Common myeloid progenitor, CD34-positive (primary cell): ENCODE data around the gene BCAP29.

Experiments
- CTCF ChIA-PET: fragments of 350-600 bp; sonication (Branson Sonifier 250); formaldehyde crosslinking; loops from one replicate; lab custom pipeline; 2021; ENCODE audit warnings: antibody characterized with exemption; lab: Charles Lee
- POLR2A ChIA-PET: fragments of 350-600 bp; sonication (Branson Sonifier 250); formaldehyde crosslinking; loops from one replicate; lab custom pipeline; 2021; ENCODE audit warnings: antibody characterized with exemption; lab: Charles Lee
- DNase-seq, 3 donors: peaks; one replicate each; pipeline versions ENCODE4 v3.0.0 to v3.0.0-alpha.2; 2013
- H3K27ac ChIP-seq, 2 experiments: 1 replicate in 1 of 2; 2 replicates in 1 of 2; pipeline ENCODE4 v1.7.0; 2013; ENCODE audit warnings: inconsistent platforms in 2 of 2, low read length in 2 of 2, mild to moderate bottlenecking in 2 of 2, low read depth in 1 of 2, moderate library complexity in 1 of 2; ENCODE audit not compliant: severe bottlenecking in 2 of 2, insufficient read depth in 1 of 2, poor library complexity in 1 of 2
- H3K27me3 ChIP-seq, 5 experiments: replicated peaks in 2 of 5; 1 replicate in 3 of 5; 2 replicates in 2 of 5; pipeline versions ENCODE4 v1.6.1 to v1.7.0; 2013; ENCODE audit warnings: low read length in 4 of 5, mild to moderate bottlenecking in 2 of 5, moderate library complexity in 2 of 5, inconsistent platforms in 1 of 5; ENCODE audit not compliant: insufficient read depth in 5 of 5, control insufficient read depth in 4 of 5
- H3K36me3 ChIP-seq, 4 experiments: 1 replicate in 2 of 4; 2 replicates in 2 of 4; pipeline versions ENCODE4 v1.6.1 to v1.7.0; 2013; ENCODE audit warnings: low read length in 3 of 4, control low read depth in 1 of 4, mild to moderate bottlenecking in 1 of 4; ENCODE audit not compliant: control insufficient read depth in 4 of 4, insufficient read depth in 4 of 4
- H3K4me1 ChIP-seq, 4 experiments: 1 replicate in 3 of 4; 2 replicates in 1 of 4; pipeline versions ENCODE4 v1.6.1 to v1.7.1; 2013; ENCODE audit warnings: low read length in 3 of 4, mild to moderate bottlenecking in 3 of 4, control low read depth in 1 of 4, inconsistent platforms in 1 of 4, moderate library complexity in 1 of 4; ENCODE audit not compliant: control insufficient read depth in 4 of 4, insufficient read depth in 4 of 4; ENCODE audit errors: control extremely low read depth in 1 of 4
- H3K4me3 ChIP-seq, 7 experiments: 1 replicate in 4 of 7; 2 replicates in 3 of 7; pipeline versions ENCODE4 v1.5.1 to v1.7.0; 2013; ENCODE audit warnings: mild to moderate bottlenecking in 7 of 7, low read length in 6 of 7, moderate library complexity in 6 of 7, inconsistent platforms in 2 of 7, low read depth in 2 of 7, control low read depth in 1 of 7; ENCODE audit not compliant: insufficient read depth in 4 of 7, control insufficient read depth in 1 of 7; ENCODE audit errors: extremely low read depth in 1 of 7
- H3K9me3 ChIP-seq, 5 experiments: 1 replicate in 4 of 5; 2 replicates in 1 of 5; pipeline versions ENCODE4 v1.6.1 to v1.7.1; 2013; ENCODE audit warnings: low read length in 4 of 5, mild to moderate bottlenecking in 2 of 5, inconsistent platforms in 1 of 5, low read depth in 1 of 5, moderate library complexity in 1 of 5; ENCODE audit not compliant: control insufficient read depth in 4 of 5, insufficient read depth in 2 of 5; ENCODE audit errors: control extremely low read depth in 1 of 5
- WGBS: methylation state at CpG from one replicate; pipeline ENCODE4 v1.1.5; 2013; ENCODE audit not compliant: insufficient coverage; 5-methylcytosine and 5-hydroxymethylcytosine counted together

Gene BCAP29

GRCh38 chr7:107615910-107616680 lies 36.0 kb downstream of the BCAP29 start:
- Histone ChIP-seq H3K9me3 (no peaks in the 10 kb centered on the region), H3K4me3 (no peak overlapping the region), H3K27ac (no peak overlapping the region), H3K27me3 (no peaks in the 10 kb centered on the region), H3K36me3 (peaks cover 13 to 31% (median 25%) of the 10 kb centered on the region in 4 experiments), H3K4me1 (peaks cover 0 to 4% (median 2%) of the 10 kb centered on the region in 4 experiments)
- ChIA-PET CTCF (no interaction called here), POLR2A (no interaction called here)
- WGBS = 80% methylated on average over 1 of the region's 4 CpGs
- DNase-seq = no peak

- H3K27me3 ChIP-seq = no peaks in the 10 kb centered on the region
- H3K27ac ChIP-seq = no peak overlapping the region
- CTCF ChIA-PET = no interaction called here
- H3K9me3 ChIP-seq = no peaks in the 10 kb centered on the region
- WGBS = 100% methylated on average over 1 of the region's 1 CpG
- POLR2A ChIA-PET = no interaction called here
- no peak for DNase-seq
- H3K4me1 ChIP-seq = peaks cover 0 to 6% (median 2%) of the 10 kb centered on the region in 4 experiments
- H3K4me3 ChIP-seq = no peak overlapping the region
- H3K36me3 ChIP-seq = peaks cover 0 to 7% (median 6%) of the 10 kb centered on the region in 4 experiments
Measured at GRCh38 chr7:107622429-107622828, 42.4 kb downstream of the BCAP29 start.

DNA sequence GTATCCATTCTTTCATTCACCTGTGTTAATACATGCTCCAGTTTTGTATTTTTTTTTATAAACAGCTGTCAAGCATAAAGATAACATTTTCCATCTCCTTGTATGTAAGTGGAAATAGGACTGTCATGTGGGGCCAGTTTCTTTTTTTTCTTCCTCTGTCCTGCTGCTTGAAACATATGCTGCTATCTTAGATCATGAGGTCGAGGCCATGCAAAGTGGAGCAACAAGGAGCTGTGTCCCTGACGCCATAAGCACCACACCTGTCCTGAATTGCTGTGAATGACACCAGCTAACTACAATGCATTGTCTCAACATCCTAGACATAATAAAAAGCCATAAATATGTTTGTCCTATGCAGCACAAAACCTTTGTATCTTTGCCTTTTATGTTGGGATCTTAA lies 42.8 kb downstream of the BCAP29 start:
- no peaks in the 10 kb centered on the region for H3K27me3 ChIP-seq
- peaks cover 0 to 7% (median 6%) of the 10 kb centered on the region in 4 experiments for H3K36me3 ChIP-seq
- DNase-seq = no peak
- H3K9me3 ChIP-seq = no peaks in the 10 kb centered on the region
- no peak overlapping the region for H3K27ac ChIP-seq
- CTCF ChIA-PET = interaction anchor here (1.0 kb wide), 1 partner anchor 16 kb away, joined by 3 read pairs; no protein-coding TSS in a partner anchor
- POLR2A ChIA-PET = no interaction called here
- 100% methylated on average over 2 of the region's 2 CpGs for WGBS
- H3K4me1 ChIP-seq = peaks cover 0 to 6% (median 2%) of the 10 kb centered on the region in 4 experiments
- no peak overlapping the region for H3K4me3 ChIP-seq

DNA sequence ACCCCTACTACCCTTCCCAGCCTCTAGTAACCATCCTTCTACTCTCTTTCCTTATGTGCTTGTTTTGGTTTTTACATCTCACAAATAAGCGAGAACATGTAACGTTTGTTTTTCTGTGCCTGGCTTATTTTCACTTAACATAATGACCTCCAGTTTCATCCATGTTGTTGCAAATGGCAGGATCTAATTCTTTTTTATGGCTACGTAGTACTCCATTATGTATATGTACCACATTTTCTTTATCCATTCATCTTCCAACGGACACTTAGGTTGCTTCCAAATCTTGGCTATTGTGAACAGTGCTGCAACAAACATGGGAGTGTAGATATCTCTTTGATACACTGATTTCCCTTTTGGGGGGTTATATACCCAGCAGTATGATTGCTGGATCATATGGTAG lies 47.0 kb downstream of the BCAP29 start:
- peaks cover 0 to 3% (median 0%) of the 10 kb centered on the region in 4 experiments for H3K36me3 ChIP-seq
- 100% methylated on average over 3 of the region's 4 CpGs for WGBS
- no peak for DNase-seq
- peaks cover 0 to 14% (median 6%) of the 10 kb centered on the region in 4 experiments for H3K4me1 ChIP-seq
- H3K27me3 ChIP-seq = no peaks in the 10 kb centered on the region
- ChIA-PET POLR2A (no interaction called here), CTCF (interaction anchor here (1.0 kb wide), 1 partner anchor 90 kb away, joined by 3 read pairs; no protein-coding TSS in a partner anchor)
- H3K27ac ChIP-seq = no peak overlapping the region
- H3K4me3 ChIP-seq = no peak overlapping the region
- no peaks in the 10 kb centered on the region for H3K9me3 ChIP-seq

GRCh38 chr7:107628461-107629064 lies 48.5 kb downstream of the BCAP29 start:
- H3K27me3 ChIP-seq = no peaks in the 10 kb centered on the region
- peak overlapping the region in 1 of 7 experiments; percentile 23 for H3K4me3 ChIP-seq
- CTCF ChIA-PET = interaction anchor here (0.6 kb wide), 1 partner anchor 247 kb away, joined by 3 read pairs; no protein-coding TSS in a partner anchor
- DNase-seq = peak; percentile 44 to 87 (median 83)
- H3K27ac ChIP-seq = no peak overlapping the region
- peaks cover 0 to 15% (median 6%) of the 10 kb centered on the region in 4 experiments for H3K4me1 ChIP-seq
- H3K9me3 ChIP-seq = no peaks in the 10 kb centered on the region
- WGBS = 58% methylated on average over 7 of the region's 8 CpGs
- POLR2A ChIA-PET = no interaction called here
- no peaks in the 10 kb centered on the region for H3K36me3 ChIP-seq

- Histone ChIP-seq H3K4me3 (no peak overlapping the region), H3K27me3 (no peaks in the 10 kb centered on the region), H3K27ac (no peak overlapping the region), H3K9me3 (no peaks in the 10 kb centered on the region), H3K4me1 (peaks cover 0 to 15% (median 6%) of the 10 kb centered on the region in 4 experiments), H3K36me3 (no peaks in the 10 kb centered on the region)
- ChIA-PET CTCF (no interaction called here), POLR2A (no interaction called here)
- DNase-seq = no peak
- 93% methylated on average over 6 of the region's 8 CpGs for WGBS
Measured at GRCh38 chr7:107630342-107630741, 50.3 kb downstream of the BCAP29 start.
